ENCODE measurements around the gene C6orf89.

DNA sequence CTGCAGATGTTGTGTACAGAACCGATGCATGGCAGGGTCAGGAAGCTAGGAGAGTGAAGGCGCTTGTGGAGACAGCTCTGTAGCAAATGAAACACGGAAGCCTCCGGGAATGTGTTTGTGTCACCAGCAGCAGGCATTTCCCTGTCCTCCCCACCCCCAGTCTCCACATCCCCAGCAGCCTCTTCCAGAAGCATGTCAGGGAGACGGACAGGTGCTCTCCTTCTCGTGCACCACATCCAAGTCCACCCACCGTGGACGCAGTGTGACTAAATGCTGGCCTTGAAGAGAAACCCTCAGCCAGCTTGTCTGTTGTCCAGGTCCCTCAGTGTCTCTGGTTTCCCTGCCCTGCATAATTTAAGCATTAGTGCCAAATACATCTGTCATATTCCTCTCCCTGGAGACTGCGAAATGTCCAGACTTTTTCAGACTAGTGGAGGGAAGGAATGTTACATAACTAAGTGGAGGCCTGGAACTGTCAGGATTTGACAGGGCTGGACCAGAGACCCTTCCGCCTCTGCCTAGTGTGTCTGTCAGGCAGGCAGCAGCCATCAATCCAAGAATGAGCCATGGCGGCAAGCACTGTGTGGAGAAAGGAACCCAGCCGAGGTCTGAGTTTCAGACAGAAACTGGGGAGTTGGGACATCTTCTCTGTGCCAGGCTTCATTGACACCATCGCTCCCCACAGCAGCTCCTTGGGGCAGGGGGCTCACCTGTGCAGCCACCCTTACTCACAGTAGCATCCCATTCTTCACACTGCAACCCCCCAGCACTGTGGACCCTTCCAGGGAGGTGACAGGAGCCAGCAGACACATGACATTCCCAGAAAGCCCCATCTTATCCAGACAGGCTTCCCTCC lies 42.2 kb downstream of the C6orf89 start:
- TF ChIP-seq, protein P1, sequence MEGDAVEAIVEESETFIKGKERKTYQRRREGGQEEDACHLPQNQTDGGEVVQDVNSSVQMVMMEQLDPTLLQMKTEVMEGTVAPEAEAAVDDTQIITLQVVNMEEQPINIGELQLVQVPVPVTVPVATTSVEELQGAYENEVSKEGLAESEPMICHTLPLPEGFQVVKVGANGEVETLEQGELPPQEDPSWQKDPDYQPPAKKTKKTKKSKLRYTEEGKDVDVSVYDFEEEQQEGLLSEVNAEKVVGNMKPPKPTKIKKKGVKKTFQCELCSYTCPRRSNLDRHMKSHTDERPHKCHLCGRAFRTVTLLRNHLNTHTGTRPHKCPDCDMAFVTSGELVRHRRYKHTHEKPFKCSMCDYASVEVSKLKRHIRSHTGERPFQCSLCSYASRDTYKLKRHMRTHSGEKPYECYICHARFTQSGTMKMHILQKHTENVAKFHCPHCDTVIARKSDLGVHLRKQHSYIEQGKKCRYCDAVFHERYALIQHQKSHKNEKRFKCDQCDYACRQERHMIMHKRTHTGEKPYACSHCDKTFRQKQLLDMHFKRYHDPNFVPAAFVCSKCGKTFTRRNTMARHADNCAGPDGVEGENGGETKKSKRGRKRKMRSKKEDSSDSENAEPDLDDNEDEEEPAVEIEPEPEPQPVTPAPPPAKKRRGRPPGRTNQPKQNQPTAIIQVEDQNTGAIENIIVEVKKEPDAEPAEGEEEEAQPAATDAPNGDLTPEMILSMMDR (IDR thresholded peaks at IDR 0.05; ENCODE audit: low read length), result no peak
- no peak for TF ChIP-seq EZH2 (IDR thresholded peaks at IDR 0.05; ENCODE audit: borderline replicate concordance, low read length)

Data from OCI-LY1 (cell line).